Activated B cell treated with CpG ODN at 0.5 μM for 24 hours (primary cell): ENCODE data around the gene C22orf15. TPM values are rescaled to one million over a fixed set of nuclear protein-coding genes. Genes with fewer than 3 reads are reported as not detected.
A peak's percentile ranks its signal among the peaks of the same experiment; 100 is the strongest.

Experiments used
- ATAC-seq: fragments of 200-7000 bp; cut with Tn5 transposase; one replicate; pipeline ENCODE4 v1.10.0; 2021; ENCODE audit warnings: low read depth, mild to moderate bottlenecking, moderate library complexity
- CTCF ChIA-PET: fragments of 350-600 bp; sonication (Branson Sonifier 250); formaldehyde crosslinking; loops from one replicate; lab custom pipeline; 2021; ENCODE audit warnings: antibody characterized with exemption; lab: Charles Lee
- POLR2A ChIA-PET: fragments of 350-600 bp; sonication (Branson Sonifier 250); formaldehyde crosslinking; loops from one replicate; lab custom pipeline; 2021; ENCODE audit warnings: antibody characterized with exemption; lab: Charles Lee
- DNase-seq: peaks from one replicate; pipeline ENCODE4 v3.0.0; 2022
- H3K27ac Mint-ChIP-seq: one replicate; pipeline ENCODE4 v1.8.0; 2020; ENCODE audit warnings: mixed read lengths
- H3K27me3 Mint-ChIP-seq: one replicate; pipeline ENCODE4 v1.8.0; 2021; ENCODE audit warnings: mixed read lengths
- H3K36me3 Mint-ChIP-seq: one replicate; pipeline ENCODE4 v1.8.0; 2021; ENCODE audit warnings: low read depth, mixed read lengths
- H3K4me1 Mint-ChIP-seq: one replicate; pipeline ENCODE4 v1.8.0; 2021; ENCODE audit warnings: mixed read lengths
- H3K4me3 Mint-ChIP-seq: one replicate; pipeline ENCODE4 v1.8.0; 2020; ENCODE audit warnings: mild to moderate bottlenecking, mixed read lengths
- H3K9me3 Mint-ChIP-seq: one replicate; pipeline ENCODE4 v1.8.0; 2020; ENCODE audit warnings: mixed read lengths
- CTCF ChIP-seq: fragments of 200-600 bp; IDR thresholded peaks from one replicate; pipeline ENCODE4 v1.8.0; 2022; ENCODE audit warnings: antibody characterized with exemption, mild to moderate bottlenecking
- intact Hi-C: fragments of 100-400 bp; cut with micrococcal nuclease; formaldehyde crosslinking; loops from one replicate; pipeline ENCODE4 v1.15.1; 2024
- total RNA-seq: library from RNA; stranded (reverse); gene quantifications from 2 replicates; pipeline ENCODE4 v1.2.3, GENCODE V29; 2022

Gene C22orf15
- total RNA-seq, 1 donor from 2014 or later, result 0.31 TPM

DNA sequence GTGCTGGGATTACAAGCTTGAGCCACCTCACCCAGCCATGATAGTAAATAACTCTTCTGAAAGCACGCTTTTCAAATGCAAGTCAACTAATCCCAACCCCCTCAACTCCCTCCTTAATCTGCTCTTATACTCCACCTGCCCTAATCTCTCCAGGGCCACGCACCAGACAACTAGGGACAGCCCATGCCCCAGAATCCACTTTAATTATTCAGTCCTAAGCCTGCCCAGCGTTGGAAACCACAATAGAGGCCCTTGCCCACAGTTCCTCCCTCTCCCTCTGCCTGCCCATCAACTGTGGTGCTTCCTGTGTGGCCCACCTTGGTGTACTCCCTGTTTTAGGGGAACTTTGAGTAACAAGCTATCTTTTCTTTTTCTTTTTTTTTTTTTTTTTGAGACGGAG is 5.9 kb upstream of the C22orf15 start:
- Mint-ChIP-seq H3K4me1 (peaks cover 52% of the 10 kb centered on the region), H3K27me3 (no peaks in the 10 kb centered on the region), H3K4me3 (no peak overlapping the region), H3K9me3 (no peaks in the 10 kb centered on the region), H3K36me3 (no peaks in the 10 kb centered on the region), H3K27ac (peak overlapping the region; percentile 38)
- ChIA-PET CTCF (no interaction called here), POLR2A (interaction anchor here (1.0 to 10.8 kb wide), 4 partner anchors 10 to 137 kb away, joined by 5 to 229 read pairs (median 32); partner anchors contain the start of genes C22orf15, CHCHD10, MIF and MMP11)
- ATAC-seq (no peak), DNase-seq (no peak)
- TF ChIP-seq CTCF, result no peak
- intact Hi-C loops, result loop anchor here (10.0 kb wide), 1 partner anchor 678 kb away; no protein-coding TSS in a partner anchor

DNA sequence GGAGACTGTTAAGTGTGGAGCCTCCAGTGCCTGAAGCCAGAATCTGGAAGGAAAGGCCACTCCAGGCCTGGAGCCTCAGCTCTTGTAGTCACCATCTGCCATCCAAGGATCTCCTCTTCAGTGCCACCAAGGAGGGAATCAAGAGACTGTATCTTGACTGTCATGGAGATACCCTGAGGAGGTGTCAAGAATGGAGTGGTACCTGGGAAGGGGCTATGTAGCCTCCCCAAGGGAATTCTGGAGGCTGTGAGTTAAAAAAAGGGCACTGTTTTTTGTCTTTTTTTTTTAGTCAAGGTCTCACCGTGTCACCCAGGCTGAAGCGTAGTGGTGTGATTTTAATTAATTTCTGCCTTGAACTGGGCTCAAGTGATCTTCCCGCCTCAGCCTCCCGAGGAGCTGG is 3.2 kb upstream of the C22orf15 start:
- Mint-ChIP-seq H3K4me1 (peaks cover 48% of the 10 kb centered on the region), H3K36me3 (peaks cover 3% of the 10 kb centered on the region), H3K27me3 (no peaks in the 10 kb centered on the region), H3K4me3 (no peak overlapping the region), H3K9me3 (no peaks in the 10 kb centered on the region), H3K27ac (no peak overlapping the region)
- ChIA-PET POLR2A (interaction anchor here (0.6 kb wide), 1 partner anchor 38 kb away, joined by 4 read pairs; no protein-coding TSS in a partner anchor), CTCF (no interaction called here)
- intact Hi-C loops, result loop anchor here (10.0 kb wide), 1 partner anchor 675 kb away; no protein-coding TSS in a partner anchor
- no peak for DNase-seq
- no peak for TF ChIP-seq CTCF
- no peak for ATAC-seq

DNA sequence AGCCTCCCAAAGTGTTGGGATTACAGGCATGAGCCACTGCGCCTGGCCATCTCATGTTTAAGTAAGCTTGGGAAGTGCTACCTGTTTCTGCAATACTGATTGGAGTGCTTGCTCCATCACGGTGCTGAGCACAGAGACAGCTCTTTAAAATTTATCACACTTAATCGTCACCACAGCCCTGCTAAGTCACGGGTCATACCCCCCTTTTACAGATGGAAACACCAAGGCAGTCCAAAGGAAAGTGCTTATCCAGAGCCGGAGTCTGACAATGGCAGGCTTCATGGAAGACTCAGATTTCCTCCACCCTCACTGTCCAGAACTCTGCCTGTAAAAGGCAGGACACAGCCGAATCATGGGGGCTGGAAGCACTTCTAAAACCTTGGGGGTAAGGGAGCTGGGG is 2.7 kb upstream of the C22orf15 start:
- Mint-ChIP-seq H3K4me3 (no peak overlapping the region), H3K36me3 (peaks cover 6% of the 10 kb centered on the region), H3K4me1 (peaks cover 48% of the 10 kb centered on the region), H3K27me3 (no peaks in the 10 kb centered on the region), H3K27ac (no peak overlapping the region), H3K9me3 (no peaks in the 10 kb centered on the region)
- POLR2A ChIA-PET, result interaction anchor here (0.6 to 1.5 kb wide), 2 partner anchors 10 to 39 kb away, joined by 4 to 9 read pairs; partner anchors contain the start of gene ZNF70
- no peak for ATAC-seq
- intact Hi-C loops, result loop anchor here (10.0 kb wide), 1 partner anchor 135 kb away; no protein-coding TSS in a partner anchor
- DNase-seq, result no peak
- CTCF ChIA-PET, result no interaction called here
- TF ChIP-seq CTCF, result no peak

GRCh38 chr22:23763579-23763945 is 772 bp downstream of the C22orf15 start:
- ChIA-PET POLR2A (interaction anchor here (0.7 to 11.8 kb wide), 3 partner anchors 10 to 46 kb away, joined by 3 to 229 read pairs (median 6); partner anchors contain the start of genes VPREB3 and ZNF70), CTCF (interaction anchor here (2.7 kb wide), 1 partner anchor 86 kb away, joined by 7 read pairs; no protein-coding TSS in a partner anchor)
- Mint-ChIP-seq H3K4me1 (peaks cover 51% of the 10 kb centered on the region), H3K27me3 (no peaks in the 10 kb centered on the region), H3K4me3 (peak overlapping the region; percentile 77), H3K9me3 (no peaks in the 10 kb centered on the region), H3K27ac (peak overlapping the region; percentile 70), H3K36me3 (peaks cover 14% of the 10 kb centered on the region)
- TF ChIP-seq CTCF, result no peak
- peak; percentile 43 for ATAC-seq
- DNase-seq, result peak; percentile 55
- intact Hi-C loops, result loop anchor here (1.0 to 10.0 kb wide), 2 partner anchors 11 to 139 kb away; no protein-coding TSS in a partner anchor

DNA sequence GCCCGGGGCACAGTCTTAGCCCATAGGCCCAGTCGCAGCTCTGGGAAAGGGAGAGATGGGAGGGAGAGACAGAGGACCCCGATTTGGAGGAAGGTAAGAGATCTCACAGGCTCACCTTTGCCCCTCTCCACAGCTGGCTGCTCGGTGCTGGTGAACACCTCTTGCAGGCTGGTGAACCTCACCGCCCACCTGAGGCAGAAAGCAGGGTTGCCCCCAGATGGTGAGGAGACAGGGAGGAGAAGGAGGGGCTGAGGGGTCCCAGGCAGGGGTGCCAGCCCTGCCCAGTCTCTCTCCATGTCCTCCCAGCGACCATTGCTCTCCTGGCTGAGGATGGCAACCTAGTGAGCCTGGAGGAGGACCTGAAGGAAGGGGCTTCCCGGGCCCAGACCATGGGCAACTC is 1.2 kb downstream of the C22orf15 start:
- Mint-ChIP-seq H3K27ac (peak overlapping the region; percentile 70), H3K4me1 (peaks cover 54% of the 10 kb centered on the region), H3K27me3 (no peaks in the 10 kb centered on the region), H3K36me3 (peaks cover 14% of the 10 kb centered on the region), H3K4me3 (peak overlapping the region; percentile 77), H3K9me3 (no peaks in the 10 kb centered on the region)
- ATAC-seq, result no peak
- ChIA-PET POLR2A (interaction anchor here (2.2 to 11.8 kb wide), 2 partner anchors 11 to 46 kb away, joined by 6 to 229 read pairs; partner anchors contain the start of genes VPREB3 and ZNF70), CTCF (interaction anchor here (2.7 kb wide), 1 partner anchor 86 kb away, joined by 7 read pairs; no protein-coding TSS in a partner anchor)
- no peak for DNase-seq
- intact Hi-C loops, result loop anchor here (1.0 to 10.0 kb wide), 2 partner anchors 12 to 139 kb away; no protein-coding TSS in a partner anchor
- TF ChIP-seq CTCF, result no peak
